Right atrium auricular region (tissue), 2 donors: ENCODE data around the gene EFNA1. TPM values are rescaled to one million over a fixed set of nuclear protein-coding genes. Genes with fewer than 3 reads are reported as not detected.

Experiments
- DNase-seq: peaks from one replicate; pipeline ENCODE4 v3.0.0-alpha.2; 2019; ENCODE audit warnings: low spot score
- H3K27ac ChIP-seq, 2 donors: fragments of 200-600 bp; sonication (generic); 1 replicate in 1 of 2; 2 replicates in 1 of 2; pipeline ENCODE4 v1.5.1; 2016 to 2019
- H3K27me3 ChIP-seq, 2 donors: fragments of 200-600 bp; sonication (generic); one replicate each; pipeline versions ENCODE4 v1.5.1 to v1.6.0; 2017 to 2019
- H3K36me3 ChIP-seq: fragments of 200-600 bp; sonication (generic); one replicate; pipeline ENCODE4 v1.5.1; 2016
- H3K4me1 ChIP-seq, 2 donors: fragments of 200-600 bp; sonication (generic); one replicate each; pipeline versions ENCODE4 v1.5.1 to v1.6.0; 2017 to 2019
- H3K4me3 ChIP-seq, 2 donors: fragments of 200-600 bp; sonication (generic); 1 replicate in 1 of 2; 2 replicates in 1 of 2; pipeline ENCODE4 v1.5.1; 2017 to 2019; ENCODE audit warnings: mild to moderate bottlenecking in 1 of 2, moderate library complexity in 1 of 2
- H3K9me3 ChIP-seq, 2 donors: fragments of 200-600 bp; sonication (generic); one replicate each; pipeline ENCODE4 v1.5.1; 2019
- CTCF ChIP-seq, 2 donors: fragments of 200-600 bp; sonication (generic); IDR thresholded peaks; one replicate each; pipeline ENCODE4 v1.5.1; 2019; ENCODE audit warnings: antibody characterized with exemption in 2 of 2
- total RNA-seq, 2 donors: library from RNA; depleted of rRNA; stranded (reverse); fragments of >200 nt; gene quantifications; one replicate each; pipeline ENCODE4 v1.1.0, GENCODE V29; 2016

EFNA1 gene
- total RNA-seq, 2 donors from 2014 or later = 24.8 to 41.4 TPM

DNA sequence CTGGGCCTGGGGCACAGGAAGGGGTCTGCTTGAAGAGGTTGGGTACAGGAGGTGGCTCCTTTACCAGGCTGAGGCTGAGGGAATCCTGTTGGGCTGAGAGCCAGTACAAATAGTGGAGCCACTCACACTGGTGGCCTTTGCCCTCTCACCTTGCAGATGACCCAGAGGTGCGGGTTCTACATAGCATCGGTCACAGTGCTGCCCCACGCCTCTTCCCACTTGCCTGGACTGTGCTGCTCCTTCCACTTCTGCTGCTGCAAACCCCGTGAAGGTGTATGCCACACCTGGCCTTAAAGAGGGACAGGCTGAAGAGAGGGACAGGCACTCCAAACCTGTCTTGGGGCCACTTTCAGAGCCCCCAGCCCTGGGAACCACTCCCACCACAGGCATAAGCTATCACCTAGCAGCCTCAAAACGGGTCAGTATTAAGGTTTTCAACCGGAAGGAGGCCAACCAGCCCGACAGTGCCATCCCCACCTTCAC, 6.2 kb downstream of the EFNA1 start:
- peaks cover 0 to 84% of the 10 kb centered on the region in 2 donors for H3K4me1 ChIP-seq
- no peak for DNase-seq
- TF ChIP-seq CTCF (IDR thresholded peaks at IDR 0.05) = no peak
- peak overlapping the region; percentile 97 to 99 for H3K27ac ChIP-seq
- no peak overlapping the region for H3K4me3 ChIP-seq
- peaks cover 39% of the 10 kb centered on the region for H3K36me3 ChIP-seq
- no peaks in the 10 kb centered on the region for H3K9me3 ChIP-seq
- H3K27me3 ChIP-seq = no peaks in the 10 kb centered on the region

DNA sequence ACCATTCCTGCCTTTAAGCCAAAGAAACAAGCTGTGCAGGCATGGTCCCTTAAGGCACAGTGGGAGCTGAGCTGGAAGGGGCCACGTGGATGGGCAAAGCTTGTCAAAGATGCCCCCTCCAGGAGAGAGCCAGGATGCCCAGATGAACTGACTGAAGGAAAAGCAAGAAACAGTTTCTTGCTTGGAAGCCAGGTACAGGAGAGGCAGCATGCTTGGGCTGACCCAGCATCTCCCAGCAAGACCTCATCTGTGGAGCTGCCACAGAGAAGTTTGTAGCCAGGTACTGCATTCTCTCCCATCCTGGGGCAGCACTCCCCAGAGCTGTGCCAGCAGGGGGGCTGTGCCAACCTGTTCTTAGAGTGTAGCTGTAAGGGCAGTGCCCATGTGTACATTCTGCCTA, 6.6 kb downstream of the EFNA1 start:
- Histone ChIP-seq H3K36me3 (peaks cover 39% of the 10 kb centered on the region), H3K27ac (peak overlapping the region; percentile 97 to 99), H3K4me3 (no peak overlapping the region), H3K4me1 (peaks cover 0 to 84% of the 10 kb centered on the region in 2 donors), H3K27me3 (no peaks in the 10 kb centered on the region), H3K9me3 (no peaks in the 10 kb centered on the region)
- DNase-seq = no peak
- TF ChIP-seq CTCF (IDR thresholded peaks at IDR 0.05) = no peak

DNA sequence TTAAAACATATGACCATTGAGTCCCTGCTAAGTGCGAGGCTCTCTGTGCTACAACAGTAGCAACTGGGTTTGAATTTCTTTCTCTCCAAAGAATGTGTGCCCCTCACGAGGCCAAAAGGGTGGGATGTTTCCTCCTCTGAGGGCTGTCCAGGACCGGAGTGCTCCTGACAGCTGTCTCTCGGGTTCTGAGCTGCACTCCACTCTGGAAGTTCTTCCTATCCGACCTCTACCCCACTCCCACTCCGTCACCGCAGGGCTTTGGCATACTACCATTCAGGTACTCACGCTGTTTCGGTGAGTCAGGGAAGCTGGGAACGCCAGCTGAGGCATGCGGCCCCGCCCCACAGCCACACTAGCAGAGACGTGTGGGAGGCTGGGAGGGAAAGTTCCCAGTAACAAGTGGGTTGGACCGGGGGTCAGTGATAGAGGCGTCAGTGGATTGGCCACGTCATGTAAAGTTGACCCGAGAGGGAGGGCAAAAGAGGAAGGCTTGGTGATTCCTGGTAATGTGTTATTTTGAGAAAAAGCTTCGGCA, 7.3 kb downstream of the EFNA1 start:
- H3K4me1 ChIP-seq = peaks cover 0 to 84% of the 10 kb centered on the region in 2 donors
- H3K27me3 ChIP-seq = no peaks in the 10 kb centered on the region
- H3K36me3 ChIP-seq = peaks cover 39% of the 10 kb centered on the region
- peak overlapping the region; percentile 97 to 99 for H3K27ac ChIP-seq
- H3K9me3 ChIP-seq = no peaks in the 10 kb centered on the region
- TF ChIP-seq CTCF (IDR thresholded peaks at IDR 0.05) = no peak
- H3K4me3 ChIP-seq = peak overlapping the region; percentile 65 to 74
- DNase-seq = peak; percentile 97

DNA sequence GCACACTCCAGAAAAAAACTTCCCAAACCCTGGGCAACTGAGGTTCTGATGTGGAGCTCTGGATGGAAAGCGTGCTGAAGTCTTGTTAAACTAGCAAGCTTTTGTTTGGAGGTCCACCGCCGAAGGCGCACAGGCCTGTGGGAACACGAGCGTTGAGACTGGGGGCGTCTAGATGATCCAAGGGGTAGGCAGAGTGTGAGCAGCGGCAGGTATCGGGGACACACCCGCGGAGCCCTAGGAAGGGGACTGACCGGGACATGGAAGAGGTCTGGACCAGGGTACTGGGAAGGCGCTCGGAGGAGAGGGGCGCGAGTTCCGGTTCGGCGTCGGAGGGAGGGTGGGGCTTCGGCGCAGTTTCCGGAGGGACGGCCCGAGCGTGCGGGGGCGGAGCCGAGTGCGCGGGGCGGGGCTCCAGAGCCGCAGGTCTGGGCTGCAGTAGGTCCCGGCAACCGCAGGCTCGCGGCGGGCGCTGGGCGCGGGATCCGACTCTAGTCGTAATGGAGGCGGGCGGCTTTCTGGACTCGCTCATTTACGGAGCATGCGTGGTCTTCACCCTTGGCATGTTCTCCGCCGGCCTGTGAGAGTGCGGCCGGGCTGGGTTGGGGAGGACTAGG, 7.8 kb downstream of the EFNA1 start, which contains the start of gene SLC50A1:
Gene SLC50A1 (plus strand): TSS at position 438 of the 614 bp plus-strand sequence. CDS start 60 bp downstream, at position 498.
- Histone ChIP-seq H3K27ac (peak within 1 kb of the TSS; percentile 97 to 99), H3K4me3 (peak within 1 kb of the TSS; percentile 65 to 74), H3K4me1 (peaks cover 0 to 78% of the 10 kb centered on the region in 2 donors), H3K27me3 (no peaks in the 10 kb centered on the region), H3K9me3 (no peaks in the 10 kb centered on the region), H3K36me3 (peaks cover 39% of the 10 kb centered on the region)
- peak; percentile 93 for DNase-seq
- TF ChIP-seq CTCF (IDR thresholded peaks at IDR 0.05) = peak in 1 of 2 donors; percentile 46

GRCh38 chr1:155136748-155137147, 9.1 kb downstream of the EFNA1 start:
- Histone ChIP-seq H3K27ac (peak overlapping the region; percentile 97 to 99), H3K4me3 (peak overlapping the region; percentile 65 to 74), H3K36me3 (peaks cover 31% of the 10 kb centered on the region), H3K27me3 (no peaks in the 10 kb centered on the region), H3K9me3 (no peaks in the 10 kb centered on the region), H3K4me1 (peaks cover 0 to 66% of the 10 kb centered on the region in 2 donors)
- TF ChIP-seq CTCF (IDR thresholded peaks at IDR 0.05) = no peak
- DNase-seq = no peak
